Fibroblast of the aortic adventitia (primary cell): ENCODE measurements around the gene EPB41L4B. TPM values are rescaled to one million over a fixed set of nuclear protein-coding genes. Genes with fewer than 3 reads are reported as not detected.

Source experiments
- DNase-seq: peaks from one replicate; pipeline ENCODE4 v3.0.0-alpha.2; 2010; ENCODE audit warnings: low read depth
- H3K4me3 ChIP-seq: 2 replicates; pipeline ENCODE4 v1.5.1; 2011; ENCODE audit warnings: low read depth, mild to moderate bottlenecking, control low read depth, low read length, moderate library complexity
- CTCF ChIP-seq: IDR thresholded peaks from 2 replicates; pipeline ENCODE4 v1.5.1; 2011; ENCODE audit warnings: mild to moderate bottlenecking, low read length, control low read depth, inconsistent platforms; ENCODE audit not compliant: insufficient read depth
- total RNA-seq: library from RNA; depleted of rRNA; stranded (reverse); fragments of >200 nt; gene quantifications from 2 replicates; pipeline ENCODE4 v1.2.3, GENCODE V29; 2012; ENCODE audit warnings: low replicate concordance

EPB41L4B gene
- total RNA-seq, 1 donor: 1.8 TPM

GRCh38 chr9:109304347-109304746 lies 16.5 kb downstream of the EPB41L4B start:
- no peak for DNase-seq
- H3K4me3 ChIP-seq: no peak overlapping the region
- no peak for TF ChIP-seq CTCF

GRCh38 chr9:109303900-109304299 lies 17.0 kb downstream of the EPB41L4B start:
- DNase-seq: no peak
- no peak overlapping the region for H3K4me3 ChIP-seq
- TF ChIP-seq CTCF: no peak

GRCh38 chr9:109302606-109303005 lies 18.3 kb downstream of the EPB41L4B start:
- no peak for DNase-seq
- TF ChIP-seq CTCF: no peak
- no peak overlapping the region for H3K4me3 ChIP-seq

- DNase-seq: no peak
- no peak overlapping the region for H3K4me3 ChIP-seq
- no peak for TF ChIP-seq CTCF
Observed at GRCh38 chr9:109301012-109301411, 19.8 kb downstream of the EPB41L4B start.

- TF ChIP-seq CTCF: no peak
- no peak for DNase-seq
- no peak overlapping the region for H3K4me3 ChIP-seq
Observed at GRCh38 chr9:109299891-109300290, 21.0 kb downstream of the EPB41L4B start.

GRCh38 chr9:109297899-109298298 lies 23.0 kb downstream of the EPB41L4B start:
- no peak overlapping the region for H3K4me3 ChIP-seq
- no peak for TF ChIP-seq CTCF
- peak; percentile 25 for DNase-seq
